Muscle layer of colon (tissue), 2 donors: Measurements from ENCODE around the gene PTPRD.

Experiments used
- H3K27ac ChIP-seq: one replicate; pipeline ENCODE4 v1.7.0; 2013; ENCODE audit warnings: low read depth, mild to moderate bottlenecking, low read length, moderate library complexity
- H3K27me3 ChIP-seq, 2 donors: one replicate each; pipeline ENCODE4 v1.7.0; 2013; ENCODE audit warnings: low read length in 2 of 2, mild to moderate bottlenecking in 2 of 2; ENCODE audit not compliant: insufficient read depth in 2 of 2, control insufficient read depth in 1 of 2
- H3K36me3 ChIP-seq: one replicate; pipeline ENCODE4 v1.7.0; 2013; ENCODE audit warnings: mild to moderate bottlenecking, low read length; ENCODE audit not compliant: insufficient read depth
- H3K4me1 ChIP-seq: one replicate; pipeline ENCODE4 v1.7.0; 2013; ENCODE audit warnings: mild to moderate bottlenecking, low read length; ENCODE audit not compliant: insufficient read depth
- H3K4me3 ChIP-seq, 2 donors: one replicate each; pipeline ENCODE4 v1.7.0; 2013; ENCODE audit warnings: low read length in 2 of 2, low read depth in 1 of 2, mild to moderate bottlenecking in 1 of 2, moderate library complexity in 1 of 2
- H3K9ac ChIP-seq: one replicate; pipeline ENCODE4 v1.7.0; 2013; ENCODE audit warnings: low read length
- H3K9me3 ChIP-seq: one replicate; pipeline ENCODE4 v1.7.0; 2013; ENCODE audit warnings: mild to moderate bottlenecking, low read length
- donor health status: abdominal sarcoma.
- donor health status: Adenocarcinoma of cecum.

Gene PTPRD

GRCh38 chr9:10048994-10049393 lies 563.8 kb downstream of the PTPRD start:
- no peaks in the 10 kb centered on the region for H3K27me3 ChIP-seq
- H3K9me3 ChIP-seq, result no peaks in the 10 kb centered on the region
- no peak overlapping the region for H3K27ac ChIP-seq
- no peaks in the 10 kb centered on the region for H3K4me1 ChIP-seq
- no peaks in the 10 kb centered on the region for H3K36me3 ChIP-seq
- no peak overlapping the region for H3K9ac ChIP-seq
- H3K4me3 ChIP-seq, result no peak overlapping the region

- H3K4me1 ChIP-seq, result no peaks in the 10 kb centered on the region
- no peak overlapping the region for H3K4me3 ChIP-seq
- H3K9me3 ChIP-seq, result no peaks in the 10 kb centered on the region
- H3K27ac ChIP-seq, result no peak overlapping the region
- H3K36me3 ChIP-seq, result no peaks in the 10 kb centered on the region
- H3K27me3 ChIP-seq, result no peaks in the 10 kb centered on the region
- no peak overlapping the region for H3K9ac ChIP-seq
Observed at GRCh38 chr9:10045598-10045997, 567.2 kb downstream of the PTPRD start.

- Histone ChIP-seq H3K27me3 (no peaks in the 10 kb centered on the region), H3K4me3 (no peak overlapping the region), H3K9me3 (no peaks in the 10 kb centered on the region), H3K36me3 (no peaks in the 10 kb centered on the region), H3K9ac (no peak overlapping the region), H3K27ac (no peak overlapping the region), H3K4me1 (no peaks in the 10 kb centered on the region)
Observed at GRCh38 chr9:10041726-10042229, 571.0 kb downstream of the PTPRD start.

- Histone ChIP-seq H3K36me3 (no peaks in the 10 kb centered on the region), H3K4me1 (no peaks in the 10 kb centered on the region), H3K9me3 (no peaks in the 10 kb centered on the region), H3K27ac (no peak overlapping the region), H3K9ac (no peak overlapping the region), H3K27me3 (no peaks in the 10 kb centered on the region), H3K4me3 (no peak overlapping the region)
Observed at GRCh38 chr9:10036095-10036494, 576.7 kb downstream of the PTPRD start.

GRCh38 chr9:10032166-10032565 lies 580.6 kb downstream of the PTPRD start:
- H3K27ac ChIP-seq, result no peak overlapping the region

GRCh38 chr9:10026443-10026984 lies 586.3 kb downstream of the PTPRD start:
- Histone ChIP-seq H3K27ac (no peak overlapping the region), H3K9me3 (no peaks in the 10 kb centered on the region), H3K4me1 (no peaks in the 10 kb centered on the region), H3K4me3 (no peak overlapping the region), H3K36me3 (no peaks in the 10 kb centered on the region), H3K27me3 (no peaks in the 10 kb centered on the region), H3K9ac (no peak overlapping the region)

More at GRCh38 chr9:10032166-10032565, 580.6 kb downstream of the PTPRD start:
- Histone ChIP-seq H3K9ac (no peak overlapping the region), H3K36me3 (no peaks in the 10 kb centered on the region), H3K4me3 (no peak overlapping the region), H3K9me3 (no peaks in the 10 kb centered on the region), H3K27me3 (no peaks in the 10 kb centered on the region), H3K4me1 (no peaks in the 10 kb centered on the region)

GRCh38 chr9:10015755-10016154 lies 597.0 kb downstream of the PTPRD start:
- Histone ChIP-seq H3K27me3 (no peaks in the 10 kb centered on the region), H3K9me3 (no peaks in the 10 kb centered on the region), H3K4me1 (no peaks in the 10 kb centered on the region), H3K9ac (no peak overlapping the region), H3K27ac (no peak overlapping the region), H3K4me3 (no peak overlapping the region), H3K36me3 (no peaks in the 10 kb centered on the region)

GRCh38 chr9:10014889-10015288 lies 597.9 kb downstream of the PTPRD start:
- Histone ChIP-seq H3K9me3 (no peaks in the 10 kb centered on the region), H3K4me3 (no peak overlapping the region), H3K9ac (no peak overlapping the region), H3K27ac (no peak overlapping the region), H3K36me3 (no peaks in the 10 kb centered on the region), H3K4me1 (no peaks in the 10 kb centered on the region), H3K27me3 (no peaks in the 10 kb centered on the region)

GRCh38 chr9:10009401-10009800 lies 603.4 kb downstream of the PTPRD start:
- Histone ChIP-seq H3K27me3 (no peaks in the 10 kb centered on the region), H3K27ac (no peak overlapping the region), H3K9ac (no peak overlapping the region), H3K36me3 (no peaks in the 10 kb centered on the region), H3K9me3 (no peaks in the 10 kb centered on the region), H3K4me3 (no peak overlapping the region), H3K4me1 (no peaks in the 10 kb centered on the region)

- Histone ChIP-seq H3K27ac (no peak overlapping the region), H3K36me3 (no peaks in the 10 kb centered on the region), H3K4me3 (no peak overlapping the region), H3K9ac (no peak overlapping the region), H3K9me3 (no peaks in the 10 kb centered on the region), H3K4me1 (no peaks in the 10 kb centered on the region), H3K27me3 (no peaks in the 10 kb centered on the region)
Observed at GRCh38 chr9:10008101-10008799, 604.6 kb downstream of the PTPRD start.

- Histone ChIP-seq H3K9ac (no peak overlapping the region), H3K9me3 (no peaks in the 10 kb centered on the region), H3K27me3 (no peaks in the 10 kb centered on the region), H3K4me3 (no peak overlapping the region), H3K36me3 (no peaks in the 10 kb centered on the region), H3K4me1 (no peaks in the 10 kb centered on the region), H3K27ac (no peak overlapping the region)
Observed at GRCh38 chr9:10007356-10007755, 605.4 kb downstream of the PTPRD start.

- no peak overlapping the region for H3K4me3 ChIP-seq
- H3K9ac ChIP-seq, result no peak overlapping the region
- no peaks in the 10 kb centered on the region for H3K9me3 ChIP-seq
- H3K36me3 ChIP-seq, result no peaks in the 10 kb centered on the region
- no peaks in the 10 kb centered on the region for H3K4me1 ChIP-seq
- H3K27me3 ChIP-seq, result no peaks in the 10 kb centered on the region
- no peak overlapping the region for H3K27ac ChIP-seq
Observed at GRCh38 chr9:10005206-10005605, 607.6 kb downstream of the PTPRD start.
